ENCODE measurements around the gene TMPRSS11F. TPM values are rescaled to one million over a fixed set of nuclear protein-coding genes. Genes with fewer than 3 reads are reported as not detected.

Gene TMPRSS11F
- total and polyA plus RNA-seq, 9 of the 15 experiments (the other 6 are each of a cell fraction or from before 2014, with no cell fraction given) = 0.03 to 0.36 (median 0.07) TPM; not detected in 2

GRCh38 chr4:68152411-68152810, 22.7 kb upstream of the TMPRSS11F start (continued):
- TF ChIP-seq NONO (IDR thresholded peaks at IDR 0.05; ENCODE audit: low read depth in 2 of 2, low read length in 1 of 2) (no peak), ARID3A (IDR thresholded peaks at IDR 0.05; ENCODE audit: borderline replicate concordance, low read depth, low read length) (no peak), VEZF1 (CRISPR knock-in tag; IDR thresholded peaks at IDR 0.05) (no peak), RBFOX2 (IDR thresholded peaks at IDR 0.05; ENCODE audit: low read depth, low read length) (no peak), ZNF586 (CRISPR knock-in tag; conservative IDR thresholded peaks at IDR 0.05) (no peak), MED1 (CRISPR knock-in tag; IDR thresholded peaks at IDR 0.05; ENCODE audit: borderline replicate concordance) (no peak), STAT6 (CRISPR knock-in tag; IDR thresholded peaks at IDR 0.05) (no peak), SFPQ (IDR thresholded peaks at IDR 0.05; ENCODE audit: low read depth, low read length) (no peak), TGIF2 (CRISPR knock-in tag; IDR thresholded peaks at IDR 0.05) (no peak), KAT7 (CRISPR knock-in tag; IDR thresholded peaks at IDR 0.05; ENCODE audit: borderline replicate concordance) (no peak), BDP1 (IDR thresholded peaks at IDR 0.05; ENCODE audit: insufficient read depth, insufficient read length) (no peak), PHF21A (IDR thresholded peaks at IDR 0.05; ENCODE audit: borderline replicate concordance, low read depth) (no peak), TFE3 (CRISPR knock-in tag; IDR thresholded peaks at IDR 0.05) (no peak), CREB3L1 (IDR thresholded peaks at IDR 0.05; ENCODE audit: borderline replicate concordance, low read depth) (no peak), GTF2E2 (tag; IDR thresholded peaks at IDR 0.05) (no peak)

Measured in K562 (cell line).